Fibroblast of skin of scalp (primary cell): ENCODE data around the gene CHD2.
"Not testable (repeated sequence)": the region's sequence is repeated elsewhere in the genome, so short reads cannot be mapped to it uniquely, and the experiment has no call there.

ENCODE experiments used
- DNase-seq: peaks from one replicate; pipeline ENCODE4 v3.0.0-alpha.2; 2013

Gene CHD2

GRCh38 chr15:93051236-93052089, 151.3 kb downstream of the CHD2 start:
- no peak for DNase-seq

GRCh38 chr15:93052090-93052879, 152.2 kb downstream of the CHD2 start:
- DNase-seq: no peak

GRCh38 chr15:93055211-93055610, 155.1 kb downstream of the CHD2 start:
- DNase-seq: no peak

- no peak for DNase-seq
Observed at GRCh38 chr15:93056836-93057235, 156.7 kb downstream of the CHD2 start.

- no peak for DNase-seq
Observed at GRCh38 chr15:93057618-93058017, 157.5 kb downstream of the CHD2 start.

GRCh38 chr15:93058128-93058527, 158.0 kb downstream of the CHD2 start:
- DNase-seq: no peak

GRCh38 chr15:93058904-93059427, 158.8 kb downstream of the CHD2 start:
- no peak for DNase-seq

GRCh38 chr15:93059442-93059841, 159.3 kb downstream of the CHD2 start:
- no peak for DNase-seq

- no peak for DNase-seq
Observed at GRCh38 chr15:93060336-93061248, 160.5 kb downstream of the CHD2 start.

- not testable (repeated sequence) for DNase-seq
Observed at GRCh38 chr15:93062628-93063261, 162.6 kb downstream of the CHD2 start.

GRCh38 chr15:93063262-93063671, 163.1 kb downstream of the CHD2 start:
- no peak for DNase-seq

- no peak for DNase-seq
Observed at GRCh38 chr15:93063796-93064690, 163.9 kb downstream of the CHD2 start.

- DNase-seq: no peak
Observed at GRCh38 chr15:93065641-93066045, 165.5 kb downstream of the CHD2 start.

GRCh38 chr15:93066224-93066681, 166.1 kb downstream of the CHD2 start:
- no peak for DNase-seq

GRCh38 chr15:93066834-93067648, 166.9 kb downstream of the CHD2 start:
- peak; percentile 49 for DNase-seq

GRCh38 chr15:93067649-93068085, 167.5 kb downstream of the CHD2 start:
- DNase-seq: no peak

- DNase-seq: no peak
Observed at GRCh38 chr15:93068581-93069199, 168.6 kb downstream of the CHD2 start.

GRCh38 chr15:93070132-93070531, 170.0 kb downstream of the CHD2 start:
- no peak for DNase-seq
